Stimulated activated CD8-positive, alpha-beta memory T cell treated with anti-CD3 and anti-CD28 coated beads, Interleukin-2, amount 100 ng/mL, for 48 hours (primary cell): ENCODE measurements around the gene ANKUB1.
A peak's percentile ranks its signal among the peaks of the same experiment; 100 is the strongest.
"Not testable (repeated sequence)": the region's sequence is repeated elsewhere in the genome, so short reads cannot be mapped to it uniquely, and the experiment has no call there.

Experiments
- DNase-seq, 2 donors: peaks; one replicate each; pipeline ENCODE4 v3.0.0-alpha.2; 2020; ENCODE audit warnings: low read depth in 2 of 2

ANKUB1 gene

GRCh38 chr3:149792452-149793270 lies at the start of gene ANKUB1:
Gene ANKUB1 (minus strand): TSS chr3:149792554. CDS start chr3:149792366, 188 bp downstream.
- no peak for DNase-seq

- no peak for DNase-seq
Measured at GRCh38 chr3:149839896-149840295, 47.5 kb upstream of the ANKUB1 start.

DNA sequence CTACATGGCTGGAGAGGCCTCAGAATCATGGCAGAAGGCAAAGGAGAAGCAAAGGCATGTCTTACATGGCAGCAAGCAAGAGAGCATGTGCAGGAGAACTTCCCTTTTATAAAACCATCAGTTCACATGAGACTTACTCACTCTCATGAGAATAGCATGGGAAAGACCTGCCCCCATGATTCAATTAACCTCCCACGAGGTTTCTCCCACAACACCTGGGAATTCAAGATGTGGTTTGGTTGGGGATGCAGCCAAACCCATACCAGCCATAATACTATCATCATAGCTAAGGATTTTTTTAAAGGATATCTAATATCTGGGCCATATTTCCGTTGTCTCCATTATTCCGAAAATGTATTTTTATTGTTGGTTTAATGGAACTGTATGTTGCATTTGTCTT lies 47.1 kb upstream of the ANKUB1 start:
- DNase-seq: not testable (repeated sequence)

GRCh38 chr3:149838491-149838890 lies 46.1 kb upstream of the ANKUB1 start:
- DNase-seq: not testable (repeated sequence)

- no peak for DNase-seq
Measured at GRCh38 chr3:149833241-149833640, 40.9 kb upstream of the ANKUB1 start.

GRCh38 chr3:149832086-149832485 lies 39.7 kb upstream of the ANKUB1 start:
- no peak for DNase-seq

- DNase-seq: no peak
Measured at GRCh38 chr3:149831321-149831720, 39.0 kb upstream of the ANKUB1 start.

DNA sequence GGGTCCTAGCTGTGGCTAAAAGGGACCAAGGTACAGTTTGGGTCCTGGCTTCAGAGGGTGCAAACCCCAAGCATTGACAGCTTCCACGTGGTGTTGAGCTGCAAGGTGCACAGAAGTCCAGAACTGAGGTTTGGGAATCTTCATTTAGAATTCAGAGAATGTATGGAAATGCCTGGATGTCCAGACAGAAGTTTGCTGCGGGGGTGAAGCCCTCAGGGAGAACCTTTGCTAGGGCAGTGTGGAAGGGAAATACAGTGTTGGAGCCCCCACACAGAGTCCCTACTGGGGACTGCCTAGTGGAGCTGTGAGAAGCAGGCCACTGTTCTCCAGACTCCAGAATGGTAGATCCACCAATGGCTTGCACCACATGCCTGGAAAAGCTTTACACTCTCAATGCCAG lies 38.5 kb upstream of the ANKUB1 start:
- no peak for DNase-seq

DNA sequence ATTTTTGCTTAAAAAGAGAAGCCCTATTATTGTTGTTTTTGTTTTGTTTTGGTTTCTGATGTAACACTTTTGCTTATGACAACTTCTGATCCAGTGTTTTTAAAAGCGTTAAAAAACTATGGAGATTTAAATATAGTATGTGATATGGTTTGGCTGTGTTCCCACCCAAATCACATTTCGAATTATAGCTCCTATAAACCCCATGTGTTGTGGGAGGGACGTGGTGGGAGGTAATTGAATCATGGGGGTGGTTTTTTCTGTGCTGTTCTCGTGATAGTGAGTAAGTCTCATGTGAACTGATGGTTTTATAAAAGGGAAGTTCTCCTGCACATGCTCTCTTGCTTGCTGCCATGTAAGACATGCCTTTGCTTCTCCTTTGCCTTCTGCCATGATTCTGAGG lies 37.3 kb upstream of the ANKUB1 start:
- DNase-seq: not testable (repeated sequence)

GRCh38 chr3:149828390-149828789 lies 36.0 kb upstream of the ANKUB1 start:
- DNase-seq: no peak

GRCh38 chr3:149826636-149827035 lies 34.3 kb upstream of the ANKUB1 start:
- DNase-seq: no peak

GRCh38 chr3:149820183-149820582 lies 27.8 kb upstream of the ANKUB1 start:
- DNase-seq: no peak

GRCh38 chr3:149819432-149819831 lies 27.1 kb upstream of the ANKUB1 start:
- no peak for DNase-seq

DNA sequence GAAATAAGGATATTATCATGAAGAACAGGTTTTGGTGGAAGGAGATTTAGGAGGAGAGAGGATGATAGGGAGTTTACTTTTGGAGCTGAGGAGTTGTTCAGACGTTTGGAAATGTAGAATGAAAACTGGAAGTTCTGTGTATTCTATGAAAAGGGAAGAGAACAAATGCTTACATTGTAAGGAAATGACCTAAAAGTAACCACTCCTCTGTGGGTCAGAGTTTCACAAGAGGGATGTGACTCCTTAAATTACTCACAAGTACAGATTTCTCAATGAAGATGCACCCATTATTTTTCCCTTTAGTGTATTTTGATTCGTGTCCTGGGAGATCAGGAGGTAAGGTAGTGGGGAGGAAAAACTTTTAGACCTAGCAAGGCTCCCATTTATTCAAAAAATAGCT lies 24.6 kb upstream of the ANKUB1 start:
- DNase-seq: no peak

DNA sequence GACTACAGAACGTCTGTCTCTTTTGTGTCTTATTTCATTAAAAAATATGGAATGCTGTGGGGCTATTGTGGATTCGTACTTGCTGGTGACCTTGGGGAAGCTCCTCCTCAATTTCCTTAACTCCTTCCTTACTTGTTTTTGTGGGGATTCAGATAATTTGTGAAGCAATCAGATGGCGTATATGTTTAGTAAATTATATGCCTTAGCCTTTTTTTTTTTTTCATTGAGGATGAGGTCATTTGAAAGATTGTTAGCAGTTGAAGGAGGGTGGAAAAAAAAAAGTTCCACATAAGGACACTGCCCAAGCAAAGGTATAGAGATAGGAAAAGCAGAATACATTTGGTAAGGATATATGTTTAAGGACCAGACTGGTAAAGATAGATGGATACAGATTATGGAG lies 24.0 kb upstream of the ANKUB1 start:
- no peak for DNase-seq

GRCh38 chr3:149815728-149816127 lies 23.4 kb upstream of the ANKUB1 start:
- no peak for DNase-seq

DNA sequence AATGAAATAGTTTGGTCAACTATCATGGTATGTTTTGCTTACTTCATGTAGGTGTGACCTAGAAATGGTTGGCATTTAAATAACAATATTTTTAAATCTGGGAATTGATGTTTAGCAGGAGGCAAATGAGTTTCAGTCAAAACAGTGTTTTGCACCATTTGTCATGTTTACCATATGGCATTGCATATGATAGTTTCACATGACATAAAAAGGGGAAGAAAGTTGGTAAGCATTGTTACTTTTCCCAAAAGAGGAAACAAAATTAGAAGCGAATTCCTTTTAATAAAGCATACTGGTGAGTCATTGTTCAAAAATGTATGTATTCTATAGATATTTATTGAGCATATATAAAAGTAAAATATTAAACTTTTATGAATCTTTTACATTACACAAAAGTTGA lies 23.0 kb upstream of the ANKUB1 start:
- no peak for DNase-seq

- DNase-seq: no peak
Measured at GRCh38 chr3:149813367-149814281, 21.3 kb upstream of the ANKUB1 start.

DNA sequence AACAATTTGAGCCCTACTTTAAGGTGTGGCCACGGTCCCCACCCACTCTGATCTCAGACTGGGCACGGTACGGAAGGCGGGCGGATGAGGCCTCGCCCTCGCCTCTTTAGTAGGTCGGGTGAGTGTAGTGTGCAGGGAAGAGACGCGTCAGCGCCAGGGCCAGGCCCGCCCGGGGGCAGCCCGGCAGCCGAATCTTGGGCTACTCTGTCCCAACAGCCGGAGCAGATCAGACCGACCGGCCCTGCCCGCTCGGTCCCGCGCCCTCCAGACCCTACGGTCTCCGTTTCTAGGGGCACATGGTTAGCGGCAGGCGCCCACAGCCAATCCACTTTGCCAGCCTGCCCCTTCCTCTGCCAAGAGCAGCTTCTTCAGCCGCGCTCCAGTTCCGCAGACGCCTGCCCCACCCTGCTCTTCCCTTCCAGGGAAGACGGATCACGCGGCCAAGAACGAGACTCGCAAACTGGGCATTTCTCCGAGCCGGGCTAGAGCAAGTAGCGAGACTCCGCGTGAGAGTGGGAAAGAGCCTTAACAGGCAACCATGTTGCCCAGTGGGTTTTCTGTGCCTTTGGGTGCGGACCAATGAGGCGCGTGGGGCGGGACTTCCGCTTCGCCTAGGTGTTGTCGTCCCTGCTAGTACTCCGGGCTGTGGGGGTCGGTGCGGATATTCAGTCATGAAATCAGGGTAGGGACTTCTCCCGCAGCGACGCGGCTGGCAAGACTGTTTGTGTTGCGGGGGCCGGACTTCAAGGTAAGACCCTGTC lies 20.4 kb upstream of the ANKUB1 start, which contains the start of gene RNF13:
RNF13 (plus strand) TSS at position 610 of the 761 bp plus-strand sequence. CDS start 32,812 bp downstream, outside the sequence.
- DNase-seq: peak; percentile 84 to 92

GRCh38 chr3:149812165-149812605 lies 19.8 kb upstream of the ANKUB1 start:
- no peak for DNase-seq

GRCh38 chr3:149810846-149811245 lies 18.5 kb upstream of the ANKUB1 start:
- no peak for DNase-seq

DNA sequence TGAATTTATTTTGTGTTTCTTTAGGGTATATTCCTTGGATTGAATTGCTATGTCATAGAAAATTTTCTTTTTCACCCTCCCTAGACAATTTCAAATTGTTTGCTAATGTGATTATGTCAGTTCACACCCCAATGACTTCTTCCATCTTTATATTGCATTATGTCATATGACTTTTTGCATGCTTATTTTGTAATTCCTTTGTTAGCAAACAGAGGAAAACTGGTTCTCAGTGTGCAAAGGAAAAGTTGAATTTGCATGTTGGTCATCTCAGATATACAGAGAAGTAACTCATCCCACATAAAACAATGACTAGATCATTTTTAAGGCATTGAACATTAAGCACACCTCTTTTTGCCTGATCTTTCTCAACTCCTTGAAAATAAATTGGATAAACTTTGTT lies 17.3 kb upstream of the ANKUB1 start:
- DNase-seq: no peak
